GM12801 (cell line): ENCODE data around the gene MAP4K2.

ENCODE experiments used
- TF ChIP-seq, protein P1 (sequence below): IDR thresholded peaks from one replicate; pipeline ENCODE4 v1.5.1; 2011; ENCODE audit warnings: control low read depth; ENCODE audit not compliant: insufficient read length; ENCODE audit errors: extremely low read depth

MAP4K2 gene

DNA sequence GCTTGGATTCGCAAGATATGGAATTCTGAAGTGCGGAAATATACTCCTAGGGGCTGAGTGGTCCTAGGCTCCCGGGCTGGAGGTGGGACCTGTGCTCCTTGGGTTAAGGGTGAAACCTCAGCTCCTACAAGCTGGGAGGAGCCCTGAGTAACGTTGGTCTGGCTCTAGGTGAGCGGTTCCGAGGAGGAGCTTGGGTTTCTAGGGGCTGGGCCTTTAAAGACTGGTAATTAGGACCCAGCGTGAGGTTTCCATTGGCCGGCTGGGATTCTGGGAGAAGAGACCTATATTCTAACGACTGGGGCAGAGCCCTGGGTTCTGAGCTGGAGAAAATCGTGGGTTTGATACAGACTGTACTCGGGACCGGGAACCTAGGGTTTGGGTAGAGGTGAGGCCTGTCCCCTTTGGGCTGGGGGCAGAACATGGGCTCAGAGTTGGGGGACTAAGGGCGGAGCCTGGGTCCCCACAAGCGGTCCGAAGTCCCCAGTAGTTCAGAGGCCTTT lies 882 bp upstream of the MAP4K2 start:
- TF ChIP-seq, protein P1, sequence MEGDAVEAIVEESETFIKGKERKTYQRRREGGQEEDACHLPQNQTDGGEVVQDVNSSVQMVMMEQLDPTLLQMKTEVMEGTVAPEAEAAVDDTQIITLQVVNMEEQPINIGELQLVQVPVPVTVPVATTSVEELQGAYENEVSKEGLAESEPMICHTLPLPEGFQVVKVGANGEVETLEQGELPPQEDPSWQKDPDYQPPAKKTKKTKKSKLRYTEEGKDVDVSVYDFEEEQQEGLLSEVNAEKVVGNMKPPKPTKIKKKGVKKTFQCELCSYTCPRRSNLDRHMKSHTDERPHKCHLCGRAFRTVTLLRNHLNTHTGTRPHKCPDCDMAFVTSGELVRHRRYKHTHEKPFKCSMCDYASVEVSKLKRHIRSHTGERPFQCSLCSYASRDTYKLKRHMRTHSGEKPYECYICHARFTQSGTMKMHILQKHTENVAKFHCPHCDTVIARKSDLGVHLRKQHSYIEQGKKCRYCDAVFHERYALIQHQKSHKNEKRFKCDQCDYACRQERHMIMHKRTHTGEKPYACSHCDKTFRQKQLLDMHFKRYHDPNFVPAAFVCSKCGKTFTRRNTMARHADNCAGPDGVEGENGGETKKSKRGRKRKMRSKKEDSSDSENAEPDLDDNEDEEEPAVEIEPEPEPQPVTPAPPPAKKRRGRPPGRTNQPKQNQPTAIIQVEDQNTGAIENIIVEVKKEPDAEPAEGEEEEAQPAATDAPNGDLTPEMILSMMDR: no peak

DNA sequence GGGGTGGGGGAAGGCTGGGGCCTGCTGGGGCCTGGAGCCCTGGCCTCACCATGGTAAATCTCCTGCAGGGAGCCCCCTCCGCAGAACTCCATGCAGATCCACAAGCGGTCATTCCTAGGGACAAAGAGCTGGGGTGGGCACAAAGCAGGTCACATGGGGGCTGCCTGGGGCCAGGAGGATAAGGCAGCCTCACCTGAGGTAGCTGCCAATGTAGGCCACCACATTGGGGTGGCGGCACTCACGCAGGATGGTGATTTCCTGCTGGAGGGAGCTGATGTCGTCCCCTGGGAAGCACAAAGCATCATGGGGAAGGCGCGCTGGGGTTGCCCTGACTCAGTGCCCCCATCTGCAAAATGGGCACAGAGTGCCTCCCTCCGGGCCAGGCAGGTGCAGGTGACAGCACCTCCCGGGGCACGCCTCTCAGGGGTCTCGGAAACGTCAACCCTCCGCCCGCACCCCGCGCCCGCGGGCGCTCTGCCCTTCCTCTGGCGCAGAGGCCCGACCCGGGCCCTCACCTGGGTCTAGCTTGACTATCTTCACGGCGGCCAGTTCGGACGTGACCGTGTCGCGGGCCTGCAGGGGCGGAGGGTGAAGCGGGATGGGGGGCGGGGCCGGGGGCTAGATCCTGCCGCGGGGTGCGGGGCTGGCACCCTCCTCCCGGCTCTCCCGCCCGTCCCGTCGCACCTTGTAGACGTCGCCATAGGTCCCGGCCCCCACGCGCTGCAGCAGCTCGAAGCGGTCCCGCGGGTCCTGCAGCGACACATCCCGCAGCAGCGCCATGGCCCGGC lies 450 bp downstream of the MAP4K2 start:
- TF ChIP-seq, protein P1: no peak

DNA sequence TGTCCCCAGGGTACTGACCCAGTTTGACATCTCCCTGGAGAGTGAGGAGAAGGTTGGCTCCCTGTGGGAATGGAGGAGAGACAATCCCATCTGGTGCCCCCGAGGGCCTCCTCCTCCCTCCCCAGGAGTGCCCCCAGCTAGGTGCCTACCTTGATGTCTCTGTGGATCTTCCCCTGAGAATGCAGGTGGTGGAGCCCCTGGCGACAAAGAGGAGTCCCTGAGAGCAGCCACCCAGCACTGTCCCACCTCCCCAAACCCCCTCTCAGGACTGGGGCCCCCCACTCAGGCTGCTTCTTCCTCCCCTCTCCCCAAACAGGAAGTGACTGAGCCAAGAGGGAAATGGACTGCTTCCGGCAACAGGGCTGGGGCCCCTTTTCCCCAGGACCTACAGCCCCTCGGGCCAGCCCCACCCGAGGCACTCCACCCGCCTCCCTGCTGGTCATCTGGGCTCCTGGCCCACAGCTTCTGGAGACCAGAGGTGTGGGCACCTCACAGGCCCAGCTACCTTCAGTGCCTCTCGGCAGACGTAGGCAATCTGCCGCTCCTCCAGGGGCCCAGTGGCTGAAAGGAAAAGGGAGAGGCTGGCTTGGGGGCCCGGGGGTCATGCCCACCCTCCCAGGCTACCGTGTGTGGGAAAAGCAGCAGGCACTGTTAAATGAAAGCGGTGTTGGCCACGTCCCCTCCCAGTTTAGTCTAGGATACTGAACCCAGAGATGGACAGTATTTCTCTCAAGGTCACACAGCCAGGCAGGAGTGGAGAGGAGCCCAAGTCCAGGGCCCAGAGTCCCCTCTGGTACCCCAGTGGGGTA lies 1.2 kb downstream of the MAP4K2 start:
- TF ChIP-seq, protein P1: no peak

DNA sequence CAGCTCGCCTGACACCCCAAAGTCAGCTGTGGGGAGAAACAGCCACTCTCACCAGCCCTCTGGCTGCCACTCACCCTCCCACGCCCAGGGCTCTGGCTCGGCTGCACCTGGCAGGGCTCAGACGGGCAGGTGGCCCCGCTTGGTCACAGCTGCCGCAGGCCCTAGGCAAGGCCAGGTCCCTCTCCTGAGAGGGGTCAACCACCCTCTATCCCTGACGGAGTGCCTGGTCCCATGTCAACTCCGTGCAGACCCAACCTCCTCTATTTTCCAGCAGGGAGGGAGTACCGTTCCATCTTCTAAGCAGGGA lies 1.9 kb downstream of the MAP4K2 start:
- TF ChIP-seq, protein P1: no peak

DNA sequence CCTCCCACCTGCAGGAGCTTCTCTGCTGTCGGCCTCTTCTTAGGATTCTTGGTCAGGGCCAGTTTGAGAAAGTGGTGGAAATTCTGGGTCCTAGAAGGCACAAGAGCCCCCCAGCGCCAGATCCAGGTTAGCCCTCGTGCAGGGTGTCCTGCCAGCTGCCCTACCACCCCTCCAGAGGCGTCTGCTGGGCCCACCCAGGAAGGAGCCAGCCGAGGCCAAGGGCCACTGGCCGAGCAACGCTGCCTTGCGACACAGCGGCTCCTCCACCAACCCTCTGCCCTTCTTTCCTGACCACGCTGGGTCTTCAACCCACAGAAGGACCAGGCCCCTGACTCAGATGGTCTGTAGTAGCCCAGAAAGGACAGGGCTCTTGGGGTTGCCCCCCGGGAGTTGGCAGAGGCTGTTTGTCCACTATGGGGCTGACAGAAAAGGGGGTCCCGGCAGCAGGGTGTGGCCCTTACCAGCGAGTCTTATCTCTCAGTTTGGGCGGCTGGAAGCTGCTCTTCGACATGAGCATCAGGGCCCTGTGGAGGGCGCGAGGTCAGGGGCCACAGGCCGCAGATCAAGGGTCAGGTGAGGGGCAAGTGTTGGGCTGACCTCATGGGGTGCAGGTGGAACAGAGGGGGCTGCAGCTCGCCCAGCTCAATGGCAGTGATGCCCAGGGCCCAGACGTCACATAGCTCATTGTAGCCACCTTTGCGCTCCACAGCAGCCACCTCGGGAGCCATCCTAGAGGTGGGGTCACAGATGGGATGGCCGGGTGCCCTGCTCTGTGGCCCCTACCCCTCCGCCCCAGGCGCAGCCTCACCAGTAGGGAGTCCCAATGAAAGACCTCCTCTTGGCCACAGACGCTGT lies 2.5 kb downstream of the MAP4K2 start:
- TF ChIP-seq, protein P1: no peak

DNA sequence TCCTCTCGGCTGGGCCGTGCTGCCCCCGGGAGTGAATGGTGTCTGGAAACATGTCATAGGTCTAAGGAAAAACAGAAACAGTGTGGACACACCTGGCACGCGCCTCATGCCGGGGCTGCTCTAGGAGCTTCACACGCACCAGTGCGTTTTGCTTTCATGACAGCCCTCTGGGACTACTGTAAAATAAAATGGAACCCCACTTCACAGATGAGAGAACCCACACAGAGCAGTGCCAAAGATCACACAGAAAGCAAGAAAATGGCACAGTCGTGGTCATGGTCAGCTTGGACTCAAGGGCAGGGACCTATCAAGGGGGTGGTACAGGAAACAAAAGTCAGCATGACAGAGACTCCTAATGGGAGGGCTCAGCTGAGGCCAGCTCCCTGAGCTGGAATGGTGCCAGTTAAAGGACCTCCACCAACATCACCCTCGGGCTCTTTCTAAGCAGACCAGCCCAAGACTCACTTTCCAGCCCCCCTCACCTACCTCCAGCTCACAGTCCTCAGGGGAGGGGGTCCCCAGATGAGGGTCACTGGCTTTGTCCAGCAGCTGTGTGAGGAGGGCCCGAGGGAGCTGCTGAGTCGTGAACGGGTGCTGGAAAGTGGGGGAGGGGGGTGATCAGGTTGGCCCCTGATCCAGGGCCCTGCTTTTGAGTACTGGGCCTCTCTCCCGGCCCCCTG lies 3.3 kb downstream of the MAP4K2 start:
- TF ChIP-seq, protein P1: no peak
